HepG2 (cell line): Measurements from ENCODE around the gene DYSF. TPM values are rescaled to one million over a fixed set of nuclear protein-coding genes. Genes with fewer than 3 reads are reported as not detected.
A peak's percentile ranks its signal among the peaks of the same experiment; 100 is the strongest.

Experiments
- ATAC-seq: fragments of 200-7000 bp; cut with Tn5 transposase; 3 replicates; pipeline ENCODE4 v1.9.1; 2020; ENCODE audit warnings: mild to moderate bottlenecking, moderate library complexity
- BruUV-seq: library from RNA; stranded (reverse); fragments of 400-500 nt; replicated peaks from 2 replicates; lab custom pipeline; 2021; lab: Mats Ljungman, UMichigan
- CTCF ChIA-PET: fragments of 300-600 bp; formaldehyde crosslinking; extraction: SDS; loops from one replicate; lab custom pipeline; 2021; ENCODE audit warnings: low total read pairs, inconsistent platforms, low intra/inter-chr PET ratio; lab: Yijun Ruan, JAX
- POLR2A ChIA-PET: fragments of 350-600 bp; sonication (Branson Sonifier 250); formaldehyde crosslinking; loops from one replicate; lab custom pipeline; 2020; ENCODE audit warnings: antibody characterized with exemption, inconsistent platforms; lab: Yijun Ruan, JAX
- DNase-seq: peaks from one replicate; pipeline ENCODE4 v3.0.0-alpha.2; 2015; ENCODE audit warnings: low spot score
- FAIRE-seq: peaks from 3 replicates; lab custom pipeline; 2011; peaks lifted over from hg19 to GRCh38; lab: Jason Lieb, UNC
- H2AFZ ChIP-seq: one replicate; pipeline ENCODE4 v1.6.1; 2011; ENCODE audit warnings: low read length, inconsistent platforms
- H3K27ac ChIP-seq: fragments of 300-600 bp; 3 replicates; pipeline ENCODE4 v1.8.0; 2011; ENCODE audit warnings: mixed run types, mild to moderate bottlenecking, mixed read lengths, low read length, inconsistent platforms; ENCODE audit not compliant: insufficient read depth; ENCODE audit errors: extremely low read length
- H3K27me3 ChIP-seq, 2 experiments: fragments of 200-600 bp in 1 of 2; 2 replicates in 1 of 2; 3 replicates in 1 of 2; pipeline versions ENCODE4 v1.6.0 to v1.8.0; 2011; ENCODE audit warnings: low read length in 2 of 2, mild to moderate bottlenecking in 2 of 2, moderate library complexity in 2 of 2, inconsistent platforms in 1 of 2; ENCODE audit not compliant: insufficient read depth in 2 of 2, control insufficient read depth in 1 of 2
- H3K36me3 ChIP-seq, 2 experiments: fragments of 200-600 bp in 1 of 2; replicated peaks in 1 of 2; 2 replicates in 1 of 2; 3 replicates in 1 of 2; pipeline versions ENCODE4 v1.5.1 to v1.8.0; 2011; ENCODE audit warnings: low read length in 2 of 2, inconsistent platforms in 1 of 2; ENCODE audit not compliant: insufficient read depth in 2 of 2, control insufficient read depth in 1 of 2
- H3K4me1 ChIP-seq: 2 replicates; pipeline ENCODE4 v1.5.1; 2012; ENCODE audit warnings: low read length, inconsistent platforms; ENCODE audit not compliant: insufficient read depth
- H3K4me2 ChIP-seq: 2 replicates; pipeline ENCODE4 v1.6.0; 2011; ENCODE audit warnings: low read depth, low read length, inconsistent platforms
- H3K4me3 ChIP-seq, 3 experiments: fragments of 200-600 bp in 1 of 3; sonication (generic), shearing (Covaris generic) in 1 of 3; replicated peaks in 1 of 3; 2 replicates each; pipeline ENCODE4 v1.5.1; 2011 to 2016; ENCODE audit warnings: low read length in 3 of 3, inconsistent platforms in 2 of 3, low read depth in 2 of 3, mild to moderate bottlenecking in 2 of 3, control low read depth in 1 of 3, mixed read lengths in 1 of 3; ENCODE audit not compliant: insufficient read depth in 1 of 3
- H3K79me2 ChIP-seq: one replicate; pipeline ENCODE4 v1.6.1; 2011; ENCODE audit warnings: low read length, inconsistent platforms; ENCODE audit not compliant: insufficient read depth
- H3K9ac ChIP-seq: 2 replicates; pipeline ENCODE4 v1.6.0; 2011; ENCODE audit warnings: mild to moderate bottlenecking, low read depth, low read length, inconsistent platforms; ENCODE audit not compliant: insufficient read depth
- H3K9me3 ChIP-seq: 2 replicates; pipeline ENCODE4 v1.5.1; 2012; ENCODE audit warnings: mild to moderate bottlenecking, low read length
- H4K20me1 ChIP-seq: 2 replicates; pipeline ENCODE4 v1.6.0; 2011; ENCODE audit warnings: inconsistent platforms, mild to moderate bottlenecking, low read length, moderate library complexity; ENCODE audit not compliant: insufficient read depth
- CBX5 ChIP-seq: sonication (generic); formaldehyde crosslinking; IDR thresholded peaks from 2 replicates; pipeline ENCODE4 v1.4.0; 2020; ENCODE audit warnings: missing genetic modification reagents, borderline replicate concordance
- CREB1 ChIP-seq, 2 experiments: fragments of 450-650 bp in 1 of 2; IDR thresholded peaks; 2 replicates each; pipeline ENCODE4 v1.6.1; 2016 to 2017; ENCODE audit warnings: control low read depth in 1 of 2, mild to moderate bottlenecking in 1 of 2, missing compliant biosample characterization in 1 of 2, missing genetic modification characterization in 1 of 2
- GATA4 ChIP-seq: sonication (generic); IDR thresholded peaks from 2 replicates; pipeline ENCODE4 v1.6.1; 2016; ENCODE audit warnings: antibody characterized with exemption, low read depth, borderline replicate concordance
- ZNF124 ChIP-seq: sonication (generic); formaldehyde crosslinking; IDR thresholded peaks from 2 replicates; pipeline ENCODE4 v1.4.0; 2020; ENCODE audit warnings: missing genetic modification reagents
- ZNF30 ChIP-seq: sonication (generic); formaldehyde crosslinking; IDR thresholded peaks from 2 replicates; pipeline ENCODE4 v1.5.0; 2020; ENCODE audit warnings: mild to moderate bottlenecking, missing genetic modification reagents
- WGBS: methylation state at CpG from one replicate; pipeline ENCODE4 v1.1.6; 2017; ENCODE audit warnings: low lambda C conversion rate; 5-methylcytosine and 5-hydroxymethylcytosine counted together
- in situ Hi-C: cut with HindIII; loops from 2 replicates; pipeline ENCODE4 v1.10.0; 2017; ENCODE audit warnings: low pct_unique_long_range_greater_than_20kb; ENCODE audit not compliant: extremely low pct_ligation_motif_present
- intact Hi-C: fragments of 100-400 bp; cut with micrococcal nuclease; formaldehyde crosslinking; loops from one replicate; pipeline ENCODE4 v1.10.0; 2022; ENCODE audit not compliant: unreplicated experiment
- polyA plus RNA-seq, 8 experiments: library from polyadenylated mRNA; depleted of rRNA in 3 of 8; stranded (reverse) in 7 of 8; unstranded in 1 of 8; fragments of >200 nt; fragmentation: Illumina TruSeq in 4 of 8; extraction: Trizol in 4 of 8; gene quantifications; 2 replicates each; pipeline versions ENCODE4 v1.2.1 to v1.2.3, GENCODE V29; 2011 to 2016; ENCODE audit warnings: low read depth in 4 of 8, missing spikeins in 1 of 8, mixed read lengths in 1 of 8; ENCODE audit not compliant: insufficient read depth in 1 of 8
- total RNA-seq, 5 experiments: library from RNA; depleted of rRNA; stranded (reverse); fragments of >200 nt; fragmentation: Illumina TruSeq; extraction: Trizol; gene quantifications; 2 replicates each; pipeline ENCODE4 v1.2.3, GENCODE V29; 2016; ENCODE audit warnings: low read depth in 1 of 5

Gene DYSF
- total and polyA plus RNA-seq, 2 of the 13 experiments (the other 11 are each of a cell fraction or from before 2014, with no cell fraction given): 0.15 to 2.4 TPM

DNA sequence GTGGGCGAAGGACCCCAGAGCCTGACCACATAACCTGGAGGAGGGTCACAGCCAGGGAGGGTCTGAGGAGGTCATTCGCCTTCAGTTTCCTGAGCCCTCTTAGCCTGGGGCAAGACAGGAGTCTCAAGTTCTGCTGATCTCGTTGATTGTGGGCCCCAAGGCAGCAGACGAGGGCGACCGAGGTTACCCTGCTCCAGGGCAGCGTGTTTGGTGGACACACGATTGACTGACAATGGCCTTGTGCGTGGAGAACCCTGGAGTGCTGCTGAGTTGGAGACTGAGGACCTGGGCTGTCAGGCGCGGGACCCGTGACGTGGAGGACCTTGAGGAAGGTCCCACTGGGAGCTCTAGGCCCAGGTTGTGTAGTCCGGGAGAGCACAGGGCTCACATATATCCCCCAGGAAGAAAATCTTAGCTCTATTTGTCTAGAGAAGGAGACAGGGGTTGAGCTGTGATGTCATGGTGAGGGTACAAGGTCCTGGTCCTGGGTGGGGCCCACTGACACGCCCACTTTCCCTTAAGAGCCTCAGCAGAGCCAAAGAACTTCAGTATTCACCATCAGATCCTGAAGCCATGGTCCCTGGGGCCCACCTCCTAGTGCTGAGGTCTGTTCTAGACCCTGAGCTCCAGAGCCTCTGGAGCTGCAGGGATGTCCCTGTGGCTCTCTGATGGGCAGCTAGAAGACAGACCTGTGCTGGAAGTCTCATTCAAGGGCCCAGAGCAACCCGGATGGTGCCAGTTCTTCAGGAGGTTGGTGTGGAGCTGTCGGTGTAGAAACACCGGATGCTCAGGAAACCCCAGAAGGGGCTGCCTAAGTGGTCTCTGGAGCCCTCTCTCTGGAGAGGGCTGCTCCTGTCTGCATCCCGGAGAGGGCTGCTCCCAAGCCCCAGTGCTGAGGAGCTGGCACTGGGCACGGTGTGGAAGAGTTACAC lies 53.1 kb downstream of the DYSF start:
- ChIA-PET POLR2A (no interaction called here), CTCF (no interaction called here)
- no peak for DNase-seq
- Histone ChIP-seq H3K4me2 (no peak overlapping the region), H4K20me1 (no peaks in the 10 kb centered on the region), H3K27ac (no peak overlapping the region), H2AFZ (no peak overlapping the region), H3K27me3 (peaks cover 6 to 12% of the 10 kb centered on the region in 2 experiments; a peak in 3 of 5 replicates), H3K36me3 (no peaks in the 10 kb centered on the region), H3K79me2 (no peaks in the 10 kb centered on the region), H3K4me1 (no peaks in the 10 kb centered on the region), H3K4me3 (no peak overlapping the region), H3K9ac (no peak overlapping the region), H3K9me3 (no peaks in the 10 kb centered on the region)
- in situ Hi-C loops: loop anchor here (5.0 kb wide), 1 partner anchor 204 kb away; no protein-coding TSS in a partner anchor
- TF ChIP-seq ZNF30: 0 out of 2 replicates have a peak, but pooled peaks have one; percentile 36
- TF ChIP-seq ZNF124 (CRISPR knock-in tag): no peak
- 0 out of 2 replicates have a peak, but pooled peaks have one; percentile 30 for TF ChIP-seq CREB1 (IDR thresholded peaks at IDR 0.05)
- TF ChIP-seq CREB1 (CRISPR knock-in tag; IDR thresholded peaks at IDR 0.05): no peak
- no peak for ATAC-seq
- FAIRE-seq: no peak
- WGBS: 43% methylated on average over 16 of the region's 20 CpGs
- intact Hi-C loops: no loop called here
- no TSS peak for BruUV-seq

DNA sequence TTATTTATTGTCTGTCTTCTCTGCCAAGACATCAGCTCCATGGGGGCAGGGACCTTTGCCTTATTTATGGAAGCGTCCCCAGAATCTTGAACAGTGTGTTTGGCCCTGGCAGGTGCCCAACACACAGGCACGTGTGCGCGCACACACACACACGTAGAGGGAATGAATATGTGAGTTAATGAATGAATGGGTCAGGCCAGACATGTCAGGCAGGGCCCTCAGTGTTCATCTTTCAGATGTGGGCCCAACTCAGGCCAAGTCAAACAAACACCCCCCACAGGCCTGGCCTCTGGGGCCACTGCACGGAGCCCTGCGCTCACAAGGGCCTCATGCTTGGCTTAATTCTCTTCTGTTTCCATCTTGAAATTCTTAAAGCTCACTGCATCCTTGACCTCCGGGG lies 54.1 kb downstream of the DYSF start:
- H3K9me3 ChIP-seq: no peaks in the 10 kb centered on the region
- H3K79me2 ChIP-seq: no peaks in the 10 kb centered on the region
- H3K4me3 ChIP-seq: no peak overlapping the region
- H3K9ac ChIP-seq: no peak overlapping the region
- 41% methylated on average over 8 of the region's 8 CpGs for WGBS
- peaks cover 9 to 21% of the 10 kb centered on the region in 2 experiments; a peak in 3 of 5 replicates for H3K27me3 ChIP-seq
- BruUV-seq: no TSS peak
- ChIA-PET POLR2A (no interaction called here), CTCF (interaction anchor here (6.5 kb wide), 1 partner anchor 208 kb away, joined by 80 read pairs; no protein-coding TSS in a partner anchor)
- H4K20me1 ChIP-seq: no peaks in the 10 kb centered on the region
- H3K36me3 ChIP-seq: no peaks in the 10 kb centered on the region
- FAIRE-seq (no peak), ATAC-seq (no peak), DNase-seq (no peak)
- H3K4me1 ChIP-seq: no peaks in the 10 kb centered on the region
- H3K4me2 ChIP-seq: no peak overlapping the region
- H3K27ac ChIP-seq: no peak overlapping the region
- in situ Hi-C loops: loop anchor here (5.0 kb wide), 1 partner anchor 205 kb away; no protein-coding TSS in a partner anchor
- no peak overlapping the region for H2AFZ ChIP-seq
- TF ChIP-seq GATA4 (no peak), CBX5 (CRISPR knock-in tag) (no peak)
- intact Hi-C loops: no loop called here
